B cell (primary cell): ENCODE data around the gene FKBP7. TPM values are rescaled to one million over a fixed set of nuclear protein-coding genes. Genes with fewer than 3 reads are reported as not detected.

Source experiments
- ATAC-seq: fragments of 200-7000 bp; cut with Tn5 transposase; one replicate; pipeline ENCODE4 v1.10.0; 2021; ENCODE audit warnings: low read depth, mild to moderate bottlenecking, moderate number of reproducible peaks, moderate library complexity
- CTCF ChIA-PET: fragments of 350-600 bp; sonication (Branson Sonifier 250); formaldehyde crosslinking; loops from one replicate; lab custom pipeline; 2021; ENCODE audit warnings: antibody characterized with exemption, inconsistent platforms; lab: Charles Lee
- POLR2A ChIA-PET: fragments of 350-600 bp; sonication (Branson Sonifier 250); formaldehyde crosslinking; loops from one replicate; lab custom pipeline; 2021; ENCODE audit warnings: antibody characterized with exemption; lab: Charles Lee
- DNase-seq: peaks from one replicate; pipeline ENCODE4 v3.0.0; 2013
- H2AFZ ChIP-seq: 2 replicates; pipeline ENCODE4 v1.6.1; 2012; ENCODE audit warnings: mild to moderate bottlenecking, low read depth, low read length; ENCODE audit not compliant: insufficient read depth, poor library complexity, severe bottlenecking
- H3K27ac ChIP-seq, 2 donors: 1 replicate in 1 of 2; 2 replicates in 1 of 2; pipeline ENCODE4 v1.5.1; 2012 to 2013; ENCODE audit warnings: low read length in 2 of 2, mild to moderate bottlenecking in 2 of 2, moderate library complexity in 1 of 2
- H3K27me3 ChIP-seq, 4 experiments: fragments of 200-600 bp in 1 of 4; sonication (generic) in 1 of 4; replicated peaks in 1 of 4; 1 replicate in 2 of 4; 2 replicates in 2 of 4; pipeline versions ENCODE4 v1.6.1 to v1.7.0; 2013 to 2016; ENCODE audit warnings: low read length in 3 of 4, mild to moderate bottlenecking in 2 of 4, mixed read lengths in 1 of 4, moderate library complexity in 1 of 4; ENCODE audit not compliant: insufficient read depth in 4 of 4, control insufficient read depth in 3 of 4; ENCODE audit errors: control extremely low read depth in 1 of 4
- H3K36me3 ChIP-seq, 2 experiments: replicated peaks in 1 of 2; 1 replicate in 1 of 2; 2 replicates in 1 of 2; pipeline versions ENCODE4 v1.6.1 to v1.7.1; 2013; ENCODE audit warnings: low read length in 1 of 2; ENCODE audit not compliant: insufficient read depth in 2 of 2, control insufficient read depth in 1 of 2; ENCODE audit errors: control extremely low read depth in 1 of 2, extremely low read depth in 1 of 2
- H3K4me1 ChIP-seq, 2 donors: fragments of 200-600 bp in 1 of 2; sonication (generic) in 1 of 2; 1 replicate in 1 of 2; 2 replicates in 1 of 2; pipeline versions ENCODE4 v1.5.1 to v1.6.1; 2013 to 2017; ENCODE audit warnings: low read length in 2 of 2; ENCODE audit not compliant: control insufficient read depth in 2 of 2, insufficient read depth in 2 of 2
- H3K4me2 ChIP-seq: replicated peaks from 2 replicates; pipeline ENCODE3; 2012; ENCODE audit warnings: mild to moderate bottlenecking, low read depth, low read length; ENCODE audit not compliant: poor library complexity, severe bottlenecking
- H3K4me3 ChIP-seq, 5 experiments: fragments of 200-600 bp in 1 of 5; sonication (generic) in 1 of 5; 1 replicate in 3 of 5; 2 replicates in 2 of 5; pipeline versions ENCODE4 v1.5.1 to v1.7.0; 2011 to 2016; ENCODE audit warnings: low read length in 4 of 5, mild to moderate bottlenecking in 4 of 5, low read depth in 2 of 5, control low read depth in 1 of 5, moderate library complexity in 1 of 5; ENCODE audit not compliant: insufficient read depth in 1 of 5; ENCODE audit errors: control extremely low read depth in 1 of 5, extremely low read depth in 1 of 5
- H3K79me2 ChIP-seq: fragments of 200-600 bp; sonication (generic); one replicate; pipeline ENCODE4 v1.6.0; 2016; ENCODE audit warnings: low read length; ENCODE audit not compliant: control insufficient read depth, insufficient read depth
- H3K9ac ChIP-seq: fragments of 200-600 bp; sonication (generic); 2 replicates; pipeline ENCODE4 v1.6.1; 2017; ENCODE audit warnings: mild to moderate bottlenecking, low read length, moderate library complexity
- H3K9me3 ChIP-seq, 3 donors: one replicate each; pipeline versions ENCODE4 v1.6.1 to v1.7.1; 2013; ENCODE audit warnings: low read length in 2 of 3; ENCODE audit not compliant: control insufficient read depth in 2 of 3, insufficient read depth in 1 of 3; ENCODE audit errors: control extremely low read depth in 1 of 3
- H4K20me1 ChIP-seq: 2 replicates; pipeline ENCODE4 v1.6.0; 2012; ENCODE audit warnings: mild to moderate bottlenecking, low read length; ENCODE audit not compliant: insufficient read depth, control insufficient read depth, poor library complexity, severe bottlenecking
- H3K27ac Mint-ChIP-seq: one replicate; pipeline ENCODE4 v1.8.0; 2021; ENCODE audit warnings: mixed read lengths
- H3K27me3 Mint-ChIP-seq: one replicate; pipeline ENCODE4 v1.8.0; 2021; ENCODE audit warnings: mixed read lengths
- H3K4me1 Mint-ChIP-seq: one replicate; pipeline ENCODE4 v1.8.0; 2021; ENCODE audit warnings: mixed read lengths
- H3K4me3 Mint-ChIP-seq: one replicate; pipeline ENCODE4 v1.8.0; 2021; ENCODE audit warnings: mixed read lengths
- H3K9me3 Mint-ChIP-seq: one replicate; pipeline ENCODE4 v1.8.0; 2022; ENCODE audit warnings: mixed read lengths; ENCODE audit not compliant: insufficient read depth
- CTCF ChIP-seq: fragments of 200-600 bp; IDR thresholded peaks from one replicate; pipeline ENCODE4 v1.8.0; 2022; ENCODE audit warnings: antibody characterized with exemption, mild to moderate bottlenecking
- EZH2 ChIP-seq: IDR thresholded peaks from 2 replicates; pipeline ENCODE4 v1.6.1; 2012; ENCODE audit warnings: borderline replicate concordance, low read depth, mild to moderate bottlenecking, moderate library complexity, low read length; ENCODE audit not compliant: insufficient read depth, poor library complexity, severe bottlenecking
- WGBS: methylation state at CpG from one replicate; pipeline ENCODE4 v1.1.5; 2013; ENCODE audit warnings: missing lambda C conversion rate; ENCODE audit not compliant: insufficient coverage; 5-methylcytosine and 5-hydroxymethylcytosine counted together
- intact Hi-C: fragments of 100-400 bp; cut with micrococcal nuclease; formaldehyde crosslinking; loops from one replicate; pipeline ENCODE4 v1.10.0; 2022
- polyA plus RNA-seq: library from polyadenylated mRNA; depleted of rRNA; stranded (reverse); fragments of >200 nt; gene quantifications from 2 replicates; pipeline ENCODE4 v1.2.3, GENCODE V29; 2012
- total RNA-seq, 2 donors: library from RNA; stranded (reverse); fragments of 120-200 nt in 1 of 2; gene quantifications; 1 replicate in 1 of 2; 2 replicates in 1 of 2; pipeline versions ENCODE4 v1.2.3 to v1.2.4, GENCODE V29; 2013 to 2022

FKBP7 gene
- total and polyA plus RNA-seq, 2 donors (not counting 1 experiment from before 2014, with no cell fraction given): 0.39 to 0.97 TPM

DNA sequence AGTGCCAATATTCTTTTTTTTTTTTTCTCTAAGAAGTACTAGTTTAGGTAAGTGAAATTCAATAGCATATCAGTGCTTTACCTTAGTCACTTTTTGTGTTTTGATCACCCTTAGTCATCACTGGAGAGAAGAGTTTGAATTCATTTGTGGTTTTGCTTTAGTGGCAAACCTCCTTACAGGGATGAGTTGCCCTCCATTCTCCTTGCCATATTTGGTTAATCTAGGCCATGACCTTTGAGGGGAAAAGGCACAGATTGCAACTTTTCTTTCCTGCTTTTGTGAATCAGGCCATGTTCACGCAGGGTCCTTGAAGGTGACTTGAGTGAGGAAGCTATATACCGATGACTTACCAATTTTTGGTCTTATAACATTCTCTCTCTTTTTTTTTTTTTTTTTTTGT, 36.3 kb upstream of the FKBP7 start:
- no peak for TF ChIP-seq CTCF
- Mint-ChIP-seq H3K27me3 (no peaks in the 10 kb centered on the region), H3K9me3 (no peaks in the 10 kb centered on the region), H3K27ac (no peak overlapping the region), H3K4me3 (no peak overlapping the region), H3K4me1 (no peaks in the 10 kb centered on the region)
- H3K4me1 ChIP-seq: no peaks in the 10 kb centered on the region
- no peaks in the 10 kb centered on the region for H3K27me3 ChIP-seq
- intact Hi-C loops: no loop called here
- DNase-seq: no peak
- no peak overlapping the region for H3K27ac ChIP-seq
- H3K4me2 ChIP-seq: no peak overlapping the region
- no peaks in the 10 kb centered on the region for H3K79me2 ChIP-seq
- H3K9me3 ChIP-seq: peaks cover 0 to 1% (median 0%) of the 10 kb centered on the region in 3 donors
- H3K36me3 ChIP-seq: peaks cover 3 to 6% of the 10 kb centered on the region in 2 experiments
- POLR2A ChIA-PET: no interaction called here
- H2AFZ ChIP-seq: no peak overlapping the region
- no peak overlapping the region for H3K4me3 ChIP-seq
- CTCF ChIA-PET: no interaction called here
- no peak for ATAC-seq
- no CpG with 5 or more reads among the region's 2 CpGs for WGBS
- no peak overlapping the region for H3K9ac ChIP-seq
- H4K20me1 ChIP-seq: no peaks in the 10 kb centered on the region

DNA sequence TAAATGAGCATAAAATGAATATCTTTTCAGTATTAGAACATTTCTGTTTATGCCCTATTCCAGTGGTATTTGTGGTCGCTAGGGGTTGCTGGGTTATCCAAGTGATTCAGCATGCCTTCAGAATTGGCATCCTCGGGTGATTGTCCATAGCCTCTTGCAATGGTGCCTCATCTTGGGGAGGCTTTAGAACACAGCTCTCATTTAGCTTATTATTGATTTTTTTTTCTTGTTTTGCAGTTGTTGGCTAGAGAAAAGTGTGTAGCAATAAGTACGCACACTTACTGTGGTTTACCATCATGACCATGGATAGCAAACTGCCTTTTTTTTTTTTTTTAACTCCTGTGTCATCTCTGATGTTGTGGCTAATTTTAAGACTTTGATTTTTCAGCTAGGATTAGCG, 35.5 kb upstream of the FKBP7 start:
- DNase-seq (no peak), ATAC-seq (no peak)
- ChIA-PET CTCF (no interaction called here), POLR2A (interaction anchor here (0.6 kb wide), 1 partner anchor 62 kb away, joined by 3 read pairs; no protein-coding TSS in a partner anchor)
- Mint-ChIP-seq H3K4me3 (no peak overlapping the region), H3K9me3 (no peaks in the 10 kb centered on the region), H3K27me3 (no peaks in the 10 kb centered on the region), H3K4me1 (no peaks in the 10 kb centered on the region), H3K27ac (no peak overlapping the region)
- Histone ChIP-seq H3K36me3 (peaks cover 3 to 6% of the 10 kb centered on the region in 2 experiments), H3K27ac (no peak overlapping the region), H3K4me3 (no peak overlapping the region), H2AFZ (no peak overlapping the region), H3K4me1 (no peaks in the 10 kb centered on the region), H3K79me2 (no peaks in the 10 kb centered on the region), H4K20me1 (no peaks in the 10 kb centered on the region), H3K9ac (no peak overlapping the region), H3K9me3 (peaks cover 0 to 1% (median 0%) of the 10 kb centered on the region in 3 donors), H3K27me3 (no peaks in the 10 kb centered on the region), H3K4me2 (no peak overlapping the region)
- 100% methylated on average over 1 of the region's 4 CpGs for WGBS
- TF ChIP-seq EZH2: no peak
- TF ChIP-seq CTCF: no peak
- intact Hi-C loops: no loop called here
